Esophagus muscularis mucosa (tissue), 4 donors: Measurements from ENCODE around the gene LAMA1.

Source experiments
- CTCF ChIP-seq, 3 experiments: fragments of 200-600 bp in 2 of 3; fragments of 450-650 bp in 1 of 3; sonication (generic) in 2 of 3; IDR thresholded peaks; one replicate each; pipeline ENCODE4 v1.5.1; 2017 to 2019; ENCODE audit warnings: antibody characterized with exemption in 3 of 3, mild to moderate bottlenecking in 2 of 3, moderate library complexity in 1 of 3
- EP300 ChIP-seq: sonication (generic); formaldehyde crosslinking; IDR thresholded peaks from one replicate; pipeline ENCODE4 v1.6.1; 2017; ENCODE audit warnings: antibody characterized with exemption
- POLR2A ChIP-seq: fragments of 450-650 bp; IDR thresholded peaks from one replicate; pipeline ENCODE4 v1.6.1; 2017; ENCODE audit warnings: antibody characterized with exemption, moderate library complexity, mild to moderate bottlenecking, low read depth
- POLR2AphosphoS5 ChIP-seq, 2 donors: sonication (generic); formaldehyde crosslinking; IDR thresholded peaks; one replicate each; pipeline ENCODE4 v1.6.1; 2017; ENCODE audit warnings: antibody characterized with exemption in 2 of 2

DNA sequence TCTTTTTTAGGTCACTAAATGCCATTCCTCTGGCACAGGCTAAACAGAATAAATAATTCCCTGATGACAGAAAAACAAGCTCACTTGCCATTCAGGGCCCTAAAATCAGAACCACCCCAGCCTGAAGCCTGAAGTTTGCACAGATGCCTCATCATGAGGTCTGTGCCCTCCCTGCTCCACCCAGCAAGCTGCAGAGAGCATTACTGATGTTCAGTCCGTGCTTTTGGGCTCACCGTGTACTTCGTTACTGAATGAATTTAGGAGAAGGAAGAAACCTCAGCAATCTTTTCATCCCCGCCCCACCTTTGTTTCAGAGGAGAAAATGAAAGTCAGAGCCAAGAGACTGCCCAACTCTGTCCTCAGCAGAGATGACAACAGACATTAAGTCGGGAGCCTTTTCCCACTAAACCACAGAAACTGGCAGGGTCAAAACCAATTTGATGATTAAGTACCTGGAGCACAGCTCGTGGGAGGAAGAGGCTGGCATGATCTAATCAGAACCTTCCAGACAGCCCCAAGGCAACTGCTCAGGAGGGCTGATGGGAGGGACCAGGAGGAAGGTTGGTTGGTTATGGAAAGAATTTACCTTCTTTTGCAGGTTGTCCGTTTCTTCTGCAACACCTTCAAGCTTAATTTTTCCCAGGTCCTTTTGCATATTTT, 122.7 kb downstream of the LAMA1 start:
- TF ChIP-seq CTCF (IDR thresholded peaks at IDR 0.05) (no peak), POLR2A (no peak), EP300 (no peak), POLR2AphosphoS5 (IDR thresholded peaks at IDR 0.05) (no peak)
